WERI-Rb-1 (cell line): ENCODE measurements around the gene ANGPTL2.

Source experiments
- DNase-seq: peaks from one replicate; pipeline ENCODE4 v3.0.0-alpha.2; 2020
- H3K27ac ChIP-seq: fragments of 250-450 bp; sonication (Bioruptor Pico); 2 replicates; pipeline ENCODE4 v1.5.1; 2020; ENCODE audit warnings: mild to moderate bottlenecking, moderate library complexity
- H3K27me3 ChIP-seq: fragments of 250-450 bp; sonication (Bioruptor Pico); 2 replicates; pipeline ENCODE4 v1.5.1; 2021; ENCODE audit warnings: mild to moderate bottlenecking, low read depth, moderate library complexity; ENCODE audit not compliant: insufficient read depth, severe bottlenecking
- H3K36me3 ChIP-seq: fragments of 250-450 bp; sonication (Bioruptor Pico); 2 replicates; pipeline ENCODE4 v1.5.1; 2020; ENCODE audit warnings: mild to moderate bottlenecking, moderate library complexity
- H3K4me3 ChIP-seq: 2 replicates; pipeline ENCODE4 v1.5.1; 2011; ENCODE audit warnings: low read depth, mild to moderate bottlenecking, control low read depth, low read length
- H3K9me3 ChIP-seq: fragments of 250-450 bp; sonication (Bioruptor Pico); 2 replicates; pipeline ENCODE4 v1.5.1; 2021; ENCODE audit warnings: mild to moderate bottlenecking, moderate library complexity; ENCODE audit not compliant: severe bottlenecking
- TF ChIP-seq, protein P1 (sequence below): IDR thresholded peaks from 2 replicates; pipeline ENCODE4 v1.5.1; 2011; ENCODE audit warnings: low read depth, mild to moderate bottlenecking, control low read depth, inconsistent platforms, low read length

Gene ANGPTL2

GRCh38 chr9:127140181-127140580 is 17.7 kb upstream of the ANGPTL2 start:
- Histone ChIP-seq H3K27me3 (no peaks in the 10 kb centered on the region), H3K36me3 (no peaks in the 10 kb centered on the region; the same call in 1 of the 2 replicates), H3K4me3 (no peak overlapping the region), H3K9me3 (no peaks in the 10 kb centered on the region), H3K27ac (no peak overlapping the region)
- DNase-seq = peak; percentile 4
- TF ChIP-seq, protein P1, sequence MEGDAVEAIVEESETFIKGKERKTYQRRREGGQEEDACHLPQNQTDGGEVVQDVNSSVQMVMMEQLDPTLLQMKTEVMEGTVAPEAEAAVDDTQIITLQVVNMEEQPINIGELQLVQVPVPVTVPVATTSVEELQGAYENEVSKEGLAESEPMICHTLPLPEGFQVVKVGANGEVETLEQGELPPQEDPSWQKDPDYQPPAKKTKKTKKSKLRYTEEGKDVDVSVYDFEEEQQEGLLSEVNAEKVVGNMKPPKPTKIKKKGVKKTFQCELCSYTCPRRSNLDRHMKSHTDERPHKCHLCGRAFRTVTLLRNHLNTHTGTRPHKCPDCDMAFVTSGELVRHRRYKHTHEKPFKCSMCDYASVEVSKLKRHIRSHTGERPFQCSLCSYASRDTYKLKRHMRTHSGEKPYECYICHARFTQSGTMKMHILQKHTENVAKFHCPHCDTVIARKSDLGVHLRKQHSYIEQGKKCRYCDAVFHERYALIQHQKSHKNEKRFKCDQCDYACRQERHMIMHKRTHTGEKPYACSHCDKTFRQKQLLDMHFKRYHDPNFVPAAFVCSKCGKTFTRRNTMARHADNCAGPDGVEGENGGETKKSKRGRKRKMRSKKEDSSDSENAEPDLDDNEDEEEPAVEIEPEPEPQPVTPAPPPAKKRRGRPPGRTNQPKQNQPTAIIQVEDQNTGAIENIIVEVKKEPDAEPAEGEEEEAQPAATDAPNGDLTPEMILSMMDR = no peak

GRCh38 chr9:127139775-127140174 is 17.3 kb upstream of the ANGPTL2 start:
- TF ChIP-seq, protein P1 = no peak
- H3K9me3 ChIP-seq = no peaks in the 10 kb centered on the region
- no peak overlapping the region for H3K4me3 ChIP-seq
- H3K36me3 ChIP-seq = no peaks in the 10 kb centered on the region; the same call in 1 of the 2 replicates
- DNase-seq = no peak
- H3K27me3 ChIP-seq = no peaks in the 10 kb centered on the region
- H3K27ac ChIP-seq = no peak overlapping the region

DNA sequence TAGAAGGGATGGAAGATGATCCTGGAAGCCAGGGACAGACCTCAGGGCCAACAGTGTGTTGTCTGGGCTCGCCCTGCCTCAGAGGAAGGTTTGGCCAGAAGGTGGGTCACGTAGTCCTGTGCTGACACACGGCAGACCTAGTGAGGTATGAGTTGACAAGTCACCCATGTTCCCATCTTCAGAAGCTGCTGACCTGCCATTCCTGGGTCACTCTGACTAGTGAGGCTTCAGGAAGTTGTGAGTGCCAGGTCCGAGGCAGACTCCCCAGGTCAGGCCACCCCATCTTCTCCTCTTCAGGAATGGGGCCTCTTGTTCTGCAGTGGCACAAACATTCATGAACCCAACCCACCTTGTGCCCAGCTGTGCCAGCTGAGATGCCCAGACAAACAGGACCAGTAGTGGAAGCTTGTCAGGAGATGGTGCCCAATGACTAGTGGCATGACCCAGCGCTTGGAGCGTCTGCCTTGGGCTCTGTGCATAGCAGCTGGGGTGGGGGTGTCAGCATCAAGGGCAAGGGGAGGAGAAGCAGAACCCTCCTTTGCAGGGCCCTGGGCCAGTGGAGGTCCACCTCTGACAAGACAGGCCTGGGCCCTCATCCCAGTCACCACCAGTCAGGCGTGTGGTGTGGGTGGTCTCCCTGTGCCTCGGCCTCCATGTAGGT is 16.8 kb upstream of the ANGPTL2 start:
- peak; percentile 4 for DNase-seq
- no peaks in the 10 kb centered on the region for H3K27me3 ChIP-seq
- H3K4me3 ChIP-seq = no peak overlapping the region
- H3K36me3 ChIP-seq = no peaks in the 10 kb centered on the region; the same call in 1 of the 2 replicates
- no peak overlapping the region for H3K27ac ChIP-seq
- TF ChIP-seq, protein P1 = no peak
- H3K9me3 ChIP-seq = no peaks in the 10 kb centered on the region

DNA sequence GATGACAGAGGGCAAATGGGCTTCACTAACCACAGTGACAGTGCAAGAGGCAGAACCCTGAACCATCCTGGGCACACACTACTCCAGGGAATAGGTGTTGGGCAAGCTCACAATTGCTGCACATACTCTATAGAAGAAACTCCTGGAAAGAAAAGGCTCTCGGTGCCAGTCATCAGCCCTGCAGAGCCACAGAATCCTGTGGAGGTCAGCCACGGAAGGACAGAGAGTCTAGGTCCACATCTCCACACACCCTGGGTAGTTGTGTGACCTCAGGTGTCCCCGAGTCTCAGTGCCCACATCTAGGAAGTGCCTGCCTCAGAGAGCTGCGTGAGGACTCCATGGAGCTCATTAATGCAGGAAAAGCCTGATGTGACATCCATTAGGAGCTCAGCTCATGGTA is 16.0 kb upstream of the ANGPTL2 start:
- TF ChIP-seq, protein P1 = no peak
- no peaks in the 10 kb centered on the region for H3K27me3 ChIP-seq
- no peak for DNase-seq
- H3K9me3 ChIP-seq = no peaks in the 10 kb centered on the region
- H3K27ac ChIP-seq = no peak overlapping the region
- H3K36me3 ChIP-seq = no peaks in the 10 kb centered on the region
- H3K4me3 ChIP-seq = no peak overlapping the region

DNA sequence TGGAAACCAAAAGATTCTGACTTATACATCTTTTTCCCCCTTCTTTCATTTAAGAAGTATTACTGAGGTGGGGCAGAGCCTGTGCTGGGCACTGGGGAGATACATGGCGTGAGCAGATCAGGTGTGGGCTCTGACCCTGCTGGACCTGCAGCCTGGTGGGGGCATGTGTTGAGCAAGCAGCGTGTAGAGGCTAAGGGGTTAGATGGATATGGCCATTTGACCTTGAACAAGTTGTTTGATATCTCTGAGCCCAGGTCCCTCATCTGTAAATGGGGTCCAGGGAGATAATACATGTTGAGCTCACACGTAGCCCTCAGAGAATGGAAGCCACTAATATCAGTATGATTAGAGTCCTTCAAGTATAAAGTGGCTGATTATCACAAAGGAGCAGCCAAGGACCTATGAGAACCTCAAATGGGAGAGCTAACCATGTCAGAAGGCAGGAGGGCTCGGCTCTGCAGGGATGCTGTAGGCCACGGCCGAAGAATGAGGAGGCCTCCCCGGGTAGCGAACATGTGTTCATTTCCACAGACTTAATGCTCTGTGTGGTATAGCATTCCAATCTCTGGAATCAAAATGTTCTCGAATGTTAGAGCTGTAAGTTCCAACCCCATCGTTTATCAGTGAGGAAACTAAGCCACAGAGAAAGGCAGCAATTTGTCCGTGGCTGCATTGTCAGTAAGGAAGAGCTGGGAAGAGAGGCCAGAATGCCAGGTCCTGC is 15.4 kb upstream of the ANGPTL2 start:
- Histone ChIP-seq H3K27me3 (no peaks in the 10 kb centered on the region), H3K36me3 (no peaks in the 10 kb centered on the region), H3K9me3 (no peaks in the 10 kb centered on the region), H3K27ac (no peak overlapping the region), H3K4me3 (no peak overlapping the region)
- TF ChIP-seq, protein P1 = no peak
- DNase-seq = no peak
